Smooth muscle cell (in vitro differentiated cells): ENCODE results near the gene PUS10. TPM values are rescaled to one million over a fixed set of nuclear protein-coding genes. Genes with fewer than 3 reads are reported as not detected.
"Not testable (repeated sequence)": the region's sequence is repeated elsewhere in the genome, so short reads cannot be mapped to it uniquely, and the experiment has no call there.

Experiments
- DNase-seq: peaks from one replicate; lab custom pipeline; 2025; ENCODE audit not compliant: unreplicated experiment; lab: John Stamatoyannopoulos, UW
- H2AFZ ChIP-seq: fragments of 200-600 bp; sonication (generic); 2 replicates; pipeline ENCODE4 v1.6.0; 2016; ENCODE audit warnings: antibody characterized with exemption, low read depth, mild to moderate bottlenecking
- H3F3A ChIP-seq: fragments of 200-600 bp; sonication (generic); 2 replicates; pipeline ENCODE4 v1.6.0; 2017; ENCODE audit warnings: antibody characterized with exemption, low read depth
- H3K27ac ChIP-seq: fragments of 200-600 bp; sonication (generic); 2 replicates; pipeline ENCODE4 v1.5.1; 2016; ENCODE audit warnings: low read depth, mild to moderate bottlenecking
- H3K27me3 ChIP-seq: fragments of 200-600 bp; sonication (generic); 2 replicates; pipeline ENCODE4 v1.6.1; 2016; ENCODE audit warnings: low read depth, mild to moderate bottlenecking
- H3K36me3 ChIP-seq: fragments of 200-600 bp; sonication (generic); 2 replicates; pipeline ENCODE4 v1.5.1; 2016; ENCODE audit warnings: low read depth
- H3K4me1 ChIP-seq: fragments of 200-600 bp; sonication (generic); 2 replicates; pipeline ENCODE4 v1.5.1; 2016; ENCODE audit warnings: low read depth
- H3K4me2 ChIP-seq: fragments of 200-600 bp; sonication (generic); 2 replicates; pipeline ENCODE4 v1.6.0; 2016; ENCODE audit warnings: mild to moderate bottlenecking
- H3K4me3 ChIP-seq: fragments of 200-600 bp; sonication (generic); 2 replicates; pipeline ENCODE4 v1.5.1; 2016; ENCODE audit warnings: mild to moderate bottlenecking
- H3K79me2 ChIP-seq: fragments of 200-600 bp; sonication (generic); 2 replicates; pipeline ENCODE4 v1.6.0; 2016; ENCODE audit warnings: low read depth, mild to moderate bottlenecking
- H3K9ac ChIP-seq: fragments of 200-600 bp; sonication (generic); 2 replicates; pipeline ENCODE4 v1.6.0; 2016; ENCODE audit warnings: low read depth
- H3K9me3 ChIP-seq: fragments of 200-600 bp; sonication (generic); replicated peaks from 2 replicates; pipeline ENCODE4 v1.5.1; 2016; ENCODE audit warnings: low read depth
- H4K20me1 ChIP-seq: fragments of 200-600 bp; sonication (generic); 2 replicates; pipeline ENCODE4 v1.6.0; 2016; ENCODE audit warnings: low read depth
- WGBS: methylation state at CpG from one replicate; pipeline ENCODE4 v1.1.7; 2016; ENCODE audit warnings: low lambda C conversion rate; 5-methylcytosine and 5-hydroxymethylcytosine counted together
- polyA plus RNA-seq: library from polyadenylated mRNA; unstranded; fragments of >200 nt; fragmentation: Nextera tagmentation; extraction: Ambion mirVana; gene quantifications from 2 replicates; pipeline ENCODE4 v1.2.1, GENCODE V29; 2016
- small RNA-seq: library from RNA; depleted of rRNA; stranded (forward); fragments of <200 nt; gene quantifications from one replicate; pipeline ENCODE3, GENCODE V24; 2014
- total RNA-seq: library from RNA; depleted of rRNA; stranded (reverse); fragments of >200 nt; gene quantifications from 2 replicates; pipeline ENCODE4 v1.2.3, GENCODE V29; 2014
- TF ChIP-seq, protein P1 (sequence below): fragments of 200-600 bp; sonication (generic); IDR thresholded peaks from 2 replicates; pipeline ENCODE4 v1.5.1; 2017; ENCODE audit warnings: borderline replicate concordance, mild to moderate bottlenecking, antibody characterized with exemption; ENCODE audit not compliant: insufficient read depth, poor library complexity, severe bottlenecking

Gene PUS10
- total and polyA plus RNA-seq, 2 experiments from 2014 or later = 3.3 to 6.3 TPM

DNA sequence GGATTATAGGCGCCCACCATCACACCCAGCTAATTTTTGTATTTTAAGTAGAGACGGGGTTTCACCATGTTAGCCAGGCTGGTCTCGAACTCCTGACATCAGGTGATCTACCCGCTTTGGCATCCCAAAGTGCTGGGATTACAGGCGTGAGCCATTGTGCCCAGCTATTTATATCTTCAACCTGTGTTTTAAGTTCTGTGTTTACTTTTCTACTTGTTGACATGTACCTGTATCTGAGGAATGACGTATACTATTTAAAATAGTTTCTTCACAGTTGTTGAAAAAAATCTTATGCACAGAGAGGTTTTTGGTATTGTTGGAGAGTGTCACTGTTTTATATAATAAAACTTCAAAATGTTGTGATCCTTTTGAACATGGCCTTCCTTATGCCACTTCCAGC, 116.8 kb downstream of the PUS10 start:
- not testable (repeated sequence) for H3K4me2 ChIP-seq, DNase-seq, H3F3A ChIP-seq, H4K20me1 ChIP-seq, H3K27ac ChIP-seq, H3K79me2 ChIP-seq, H3K4me1 ChIP-seq, H3K9me3 ChIP-seq, H3K9ac ChIP-seq, H3K36me3 ChIP-seq, H3K27me3 ChIP-seq, H3K4me3 ChIP-seq, H2AFZ ChIP-seq
- WGBS = 95% methylated on average over 6 of the region's 6 CpGs

DNA sequence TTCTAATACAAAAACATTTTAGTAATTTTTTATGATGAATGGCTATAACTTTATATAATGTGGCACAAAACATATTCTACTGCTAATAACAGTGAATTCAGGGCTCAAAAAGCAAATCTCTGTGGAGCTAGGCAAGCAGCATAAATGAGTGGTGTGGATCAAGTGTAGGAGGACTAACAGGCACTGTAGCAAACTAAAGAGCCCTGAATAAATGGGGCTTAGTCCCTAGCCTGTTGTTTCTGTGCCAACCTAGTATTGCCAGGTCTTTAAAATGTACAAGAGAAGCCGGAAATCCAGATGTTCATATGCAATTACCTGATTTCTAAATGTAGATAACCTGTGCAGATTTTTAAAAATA, 118.2 kb downstream of the PUS10 start:
- H3F3A ChIP-seq = no peaks in the 10 kb centered on the region
- H3K4me2 ChIP-seq = no peak overlapping the region
- H3K79me2 ChIP-seq = no peaks in the 10 kb centered on the region
- H3K9ac ChIP-seq = no peak overlapping the region
- DNase-seq = no peak
- H4K20me1 ChIP-seq = no peaks in the 10 kb centered on the region
- no peak overlapping the region for H3K27ac ChIP-seq
- TF ChIP-seq, protein P1, sequence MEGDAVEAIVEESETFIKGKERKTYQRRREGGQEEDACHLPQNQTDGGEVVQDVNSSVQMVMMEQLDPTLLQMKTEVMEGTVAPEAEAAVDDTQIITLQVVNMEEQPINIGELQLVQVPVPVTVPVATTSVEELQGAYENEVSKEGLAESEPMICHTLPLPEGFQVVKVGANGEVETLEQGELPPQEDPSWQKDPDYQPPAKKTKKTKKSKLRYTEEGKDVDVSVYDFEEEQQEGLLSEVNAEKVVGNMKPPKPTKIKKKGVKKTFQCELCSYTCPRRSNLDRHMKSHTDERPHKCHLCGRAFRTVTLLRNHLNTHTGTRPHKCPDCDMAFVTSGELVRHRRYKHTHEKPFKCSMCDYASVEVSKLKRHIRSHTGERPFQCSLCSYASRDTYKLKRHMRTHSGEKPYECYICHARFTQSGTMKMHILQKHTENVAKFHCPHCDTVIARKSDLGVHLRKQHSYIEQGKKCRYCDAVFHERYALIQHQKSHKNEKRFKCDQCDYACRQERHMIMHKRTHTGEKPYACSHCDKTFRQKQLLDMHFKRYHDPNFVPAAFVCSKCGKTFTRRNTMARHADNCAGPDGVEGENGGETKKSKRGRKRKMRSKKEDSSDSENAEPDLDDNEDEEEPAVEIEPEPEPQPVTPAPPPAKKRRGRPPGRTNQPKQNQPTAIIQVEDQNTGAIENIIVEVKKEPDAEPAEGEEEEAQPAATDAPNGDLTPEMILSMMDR = no peak
- no peaks in the 10 kb centered on the region for H3K27me3 ChIP-seq
- H2AFZ ChIP-seq = no peak overlapping the region
- WGBS = 100% methylated on average over 1 of the region's 1 CpG
- peaks cover 14% of the 10 kb centered on the region for H3K36me3 ChIP-seq
- no peak overlapping the region for H3K4me3 ChIP-seq
- H3K9me3 ChIP-seq = no peaks in the 10 kb centered on the region
- no peaks in the 10 kb centered on the region for H3K4me1 ChIP-seq

DNA sequence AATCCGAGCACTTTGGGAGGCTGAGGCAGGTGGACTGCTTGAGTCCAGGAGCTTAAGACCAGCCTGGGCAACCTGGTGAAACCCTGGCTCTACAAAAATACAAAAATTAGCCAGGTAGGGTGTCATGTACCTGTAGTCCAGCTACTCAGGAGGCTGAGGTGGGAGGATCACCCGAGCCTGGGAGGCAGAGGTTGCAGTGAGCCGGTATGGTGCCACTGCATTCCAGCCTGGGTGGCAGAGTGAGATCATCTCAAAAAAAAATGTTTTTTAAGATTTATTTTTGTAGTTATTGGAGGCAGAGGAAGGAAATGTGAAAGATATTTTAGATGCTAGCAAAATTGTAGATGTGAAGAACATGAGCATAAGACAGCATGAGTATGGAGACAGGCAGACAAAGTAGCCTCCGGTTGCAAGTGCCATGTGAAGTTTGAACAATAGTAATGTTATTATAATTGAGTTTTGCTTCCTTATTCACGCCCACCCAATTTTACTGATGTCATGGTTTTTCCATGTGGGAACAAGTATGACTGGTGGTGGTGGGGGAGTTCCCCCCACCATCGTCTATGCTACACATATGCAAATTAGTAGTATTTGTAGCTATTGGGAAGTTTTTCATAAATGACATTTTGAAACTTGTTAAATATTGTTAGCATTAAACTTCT, 118.7 kb downstream of the PUS10 start:
- no peaks in the 10 kb centered on the region for H3K4me1 ChIP-seq
- no peak overlapping the region for H2AFZ ChIP-seq
- no peaks in the 10 kb centered on the region for H3K27me3 ChIP-seq
- H3F3A ChIP-seq = no peaks in the 10 kb centered on the region
- H3K4me3 ChIP-seq = no peak overlapping the region
- H3K79me2 ChIP-seq = no peaks in the 10 kb centered on the region
- H3K36me3 ChIP-seq = peaks cover 14% of the 10 kb centered on the region
- DNase-seq = no peak
- H3K4me2 ChIP-seq = no peak overlapping the region
- H3K27ac ChIP-seq = no peak overlapping the region
- H4K20me1 ChIP-seq = no peaks in the 10 kb centered on the region
- no peak overlapping the region for H3K9ac ChIP-seq
- TF ChIP-seq, protein P1 = no peak
- no peaks in the 10 kb centered on the region for H3K9me3 ChIP-seq
- WGBS = 92% methylated on average over 6 of the region's 6 CpGs

GRCh38 chr2:60898567-60898966, 119.5 kb downstream of the PUS10 start:
- Histone ChIP-seq H3K79me2 (no peaks in the 10 kb centered on the region), H3K4me2 (no peak overlapping the region), H3K4me1 (no peaks in the 10 kb centered on the region), H3K9ac (no peak overlapping the region), H3K36me3 (peaks cover 14% of the 10 kb centered on the region), H3K4me3 (no peak overlapping the region), H3K27me3 (no peaks in the 10 kb centered on the region), H2AFZ (no peak overlapping the region), H3F3A (no peaks in the 10 kb centered on the region), H3K9me3 (no peaks in the 10 kb centered on the region), H3K27ac (no peak overlapping the region), H4K20me1 (no peaks in the 10 kb centered on the region)
- 86% methylated on average over 1 of the region's 1 CpG for WGBS
- no peak for DNase-seq
- TF ChIP-seq, protein P1 = no peak

Small RNA genes within 50 kb of the gene (small RNA-seq; reads per million reads assigned to genes)
- not detected for gene RNA5SP95
- gene RNU4-51P = not detected

Other genes with a start within 250 kb of the PUS10 start
- 10.5 and 15.3 TPM in 2 replicates for gene REL, start 136.7 kb downstream of the PUS10 start, total RNA-seq
- 2.3 and 4.8 TPM in 2 replicates for gene REL, start 136.7 kb downstream of the PUS10 start, polyA plus RNA-seq
- 46.0 and 50.2 TPM in 2 replicates for gene PEX13, start 535 bp downstream of the PUS10 start, total RNA-seq
- gene PEX13, start 535 bp downstream of the PUS10 start, polyA plus RNA-seq = 14.1 and 14.9 TPM in 2 replicates
- 14.4 and 26.0 TPM in 2 replicates for gene SANBR, start 47.6 kb upstream of the PUS10 start, total RNA-seq
- gene SANBR, start 47.6 kb upstream of the PUS10 start, polyA plus RNA-seq = 5.8 and 6.1 TPM in 2 replicates
- 4.2 and 5.8 TPM in 2 replicates for gene C2orf74, start 143.9 kb upstream of the PUS10 start, total RNA-seq
- 7.9 and 8.8 TPM in 2 replicates for gene C2orf74, start 143.9 kb upstream of the PUS10 start, polyA plus RNA-seq